ENCODE results near the gene EVPL.

DNA sequence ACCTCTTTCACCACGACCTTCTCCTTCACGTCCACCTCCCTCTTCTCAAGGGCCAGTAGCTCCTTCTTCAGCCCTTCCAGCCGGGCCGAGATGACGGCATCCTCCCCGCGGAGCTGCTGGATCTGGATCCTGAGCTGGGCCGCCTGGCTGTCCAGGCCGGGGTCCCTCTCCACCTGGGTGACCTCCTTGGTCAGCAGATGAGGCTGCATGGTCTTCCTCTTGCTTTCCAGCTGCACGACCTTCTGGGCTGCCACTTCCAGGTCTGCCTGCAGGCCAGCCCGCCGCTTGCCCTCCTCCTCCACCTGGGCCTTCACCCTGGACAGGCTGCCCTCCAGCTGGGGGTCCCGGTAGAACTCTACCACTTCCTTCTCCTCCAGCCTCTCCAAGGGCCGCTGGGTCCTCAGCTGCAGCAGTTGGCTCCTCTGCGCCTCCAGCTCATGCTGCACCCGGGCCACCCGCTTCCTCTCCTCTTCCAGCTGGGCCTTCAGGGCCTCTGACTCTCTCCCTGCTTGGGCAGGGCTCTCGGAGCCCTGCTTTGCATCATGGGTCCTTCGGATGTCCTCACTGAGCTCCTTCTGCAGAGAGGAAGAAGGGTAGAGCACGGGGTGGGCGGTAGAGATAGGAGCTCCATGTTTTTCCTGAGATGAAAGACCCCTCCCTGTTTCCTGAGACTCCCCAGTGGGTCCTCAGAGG is 17.0 kb downstream of the EVPL start:
- TF ChIP-seq POLR2A (IDR thresholded peaks at IDR 0.05; ENCODE audit: low read length) (no peak), GATA1 (IDR thresholded peaks at IDR 0.05; ENCODE audit: low read depth, low read length) (no peak)
